ENCODE data around the gene ARHGAP40. TPM values are rescaled to one million over a fixed set of nuclear protein-coding genes. Genes with fewer than 3 reads are reported as not detected.

Gene ARHGAP40
- total and polyA plus RNA-seq, 2 of the 4 experiments (the other 2 are of a cell fraction) = not detected

DNA sequence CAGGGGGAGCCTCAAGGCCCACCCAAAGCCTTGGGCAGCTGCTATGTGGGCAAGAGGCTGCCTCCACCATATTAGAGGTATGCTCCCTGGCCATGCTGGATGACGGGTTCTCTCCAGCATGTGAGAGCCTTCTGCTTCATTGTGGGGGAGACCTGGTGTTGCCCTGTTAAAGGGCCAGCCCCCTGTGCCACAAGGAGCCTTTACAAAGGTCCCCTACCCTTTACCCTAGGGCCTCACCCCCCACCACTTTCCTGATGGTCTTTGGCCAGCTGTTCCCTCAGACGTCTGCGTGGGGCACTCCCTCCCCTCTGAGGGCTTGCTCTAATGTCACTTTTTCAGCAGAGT, 15.5 kb upstream of the ARHGAP40 start:
- H3K18ac ChIP-seq (ENCODE audit: low read depth, low read length) = no peak overlapping the region
- no peak overlapping the region for H3K4ac ChIP-seq (ENCODE audit: low read depth, low read length)
- ATAC-seq (ENCODE audit: low read depth) (no peak), DNase-seq (no peak)
- BruUV-seq (replicated peaks) = no TSS peak
- no peak overlapping the region for H3K14ac ChIP-seq (replicated peaks; ENCODE audit: low read depth, low read length)
- H3K23ac ChIP-seq (ENCODE audit: low read depth, low read length) = no peak overlapping the region
- no peaks in the 10 kb centered on the region for H4K20me1 ChIP-seq (ENCODE audit: insufficient read depth, low read length)
- H4K8ac ChIP-seq (ENCODE audit: low read depth in 2 of 2, low read length in 2 of 2) = no peak overlapping the region
- H3K9me1 ChIP-seq (ENCODE audit: insufficient read depth, low read length) = no peaks in the 10 kb centered on the region
- no peak overlapping the region for H2BK5ac ChIP-seq (ENCODE audit: low read depth, low read length, poor library complexity, severe bottlenecking)
- H2AK5ac ChIP-seq (ENCODE audit: low read depth, low read length) = no peak overlapping the region
- no peak overlapping the region for H3K4me2 ChIP-seq (ENCODE audit: low read depth, low read length)
- H2AK9ac ChIP-seq (replicated peaks; ENCODE audit: low read depth, low read length, poor library complexity) = no peak overlapping the region
- no peak overlapping the region for H2BK20ac ChIP-seq (ENCODE audit: low read depth, low read length)
- no peak overlapping the region for H3K9ac ChIP-seq (ENCODE audit: low read depth, low read length)
- no peaks in the 10 kb centered on the region for H3K4me1 ChIP-seq (ENCODE audit: control insufficient read depth, insufficient read depth, low read length)
- no CpG with 5 or more reads among the region's 3 CpGs for WGBS, 2 experiments (ENCODE audit: extremely low coverage in 2 of 2, insufficient read length in 1 of 2)
- intact Hi-C loops (cut with micrococcal nuclease) = no loop called here
- ChIA-PET POLR2A (ENCODE audit: unreplicated experiment) (no interaction called here), CTCF (no interaction called here)
- H2BK120ac ChIP-seq (ENCODE audit: low read depth, low read length) = no peak overlapping the region
- in situ Hi-C loops (cut with MboI; ENCODE audit: low sequenced_read_pairs) = no loop called here
- no peak overlapping the region for H3K27ac ChIP-seq (ENCODE audit: insufficient read depth, low read length)
- H3K27me3 ChIP-seq (ENCODE audit: control insufficient read depth, insufficient read depth, low read length) = peaks cover 28% of the 10 kb centered on the region
- TF ChIP-seq CEBPB (IDR thresholded peaks at IDR 0.05; ENCODE audit: low read depth, low read length) (no peak), MAZ (IDR thresholded peaks at IDR 0.05; ENCODE audit: borderline replicate concordance, low read depth, low read length) (no peak), NFE2L2 (IDR thresholded peaks at IDR 0.05; ENCODE audit: low read depth, low read length) (no peak), SMC3 (IDR thresholded peaks at IDR 0.05; ENCODE audit: low read depth, low read length) (no peak)
- H4K5ac ChIP-seq (ENCODE audit: low read depth, low read length) = no peak overlapping the region
- H3K79me1 ChIP-seq (ENCODE audit: low read depth in 1 of 2, low read length in 2 of 2) = no peaks in the 10 kb centered on the region
- H2BK15ac ChIP-seq (ENCODE audit: low read depth, low read length) = no peak overlapping the region
- dilution Hi-C loops (cut with HindIII; ENCODE audit: low sequenced_read_pairs, unreplicated experiment) = no loop called here
- no peak overlapping the region for H2AFZ ChIP-seq (replicated peaks; ENCODE audit: low read length, poor library complexity)
- no peaks in the 10 kb centered on the region for H3K9me3 ChIP-seq (ENCODE audit: control insufficient read depth, insufficient read depth, low read length)
- H4K91ac ChIP-seq (ENCODE audit: insufficient read depth, low read depth, low read length) = no peak overlapping the region
- no peak overlapping the region for H3K56ac ChIP-seq (ENCODE audit: extremely low read depth, insufficient read depth, low read length)
- H3K4me3 ChIP-seq (ENCODE audit: insufficient read depth, low read depth, low read length) = no peak overlapping the region
- H3K36me3 ChIP-seq (ENCODE audit: control insufficient read depth, insufficient read depth, low read length) = no peaks in the 10 kb centered on the region

Measured in IMR-90 (cell line).